NCI-H345 treated with DMSO at 0.1 percent for 48 hours (cell line): Measurements from ENCODE around the gene C5orf58.
A peak's percentile ranks its signal among the peaks of the same experiment; 100 is the strongest.

Experiments used
- DNase-seq: peaks from one replicate; lab custom pipeline; 2025; ENCODE audit not compliant: unreplicated experiment; lab: John Stamatoyannopoulos, UW

Gene C5orf58

DNA sequence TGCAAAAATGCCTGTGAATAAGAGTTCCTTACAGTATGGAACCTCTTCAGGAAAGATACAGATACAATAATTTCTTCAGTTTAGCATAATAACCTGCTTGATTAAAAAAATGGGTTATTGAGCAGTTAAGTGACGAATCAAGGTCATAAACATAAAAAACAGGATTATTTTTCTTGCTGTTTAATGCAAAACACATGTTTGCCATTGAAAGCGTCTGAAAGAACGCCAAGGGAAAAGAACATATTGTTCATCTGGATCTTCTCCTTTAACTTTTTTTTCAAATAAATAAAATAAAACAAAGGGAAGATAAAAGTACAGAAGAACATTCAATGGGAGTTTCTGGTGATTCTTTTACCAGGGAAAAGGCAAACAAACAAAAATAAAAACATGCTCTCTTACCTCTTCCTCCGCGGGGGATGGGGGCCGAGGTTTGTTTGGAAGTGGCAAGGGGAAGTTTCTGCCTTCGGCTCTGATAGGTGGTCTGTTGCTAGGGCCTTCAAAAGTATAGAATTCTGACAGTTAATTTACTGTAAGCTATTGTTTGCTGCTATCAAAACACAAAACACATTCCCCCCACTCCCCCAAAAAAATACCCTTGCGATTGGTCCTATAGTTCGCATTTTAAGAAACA, 20.1 kb downstream of the C5orf58 start:
- no peak for DNase-seq

DNA sequence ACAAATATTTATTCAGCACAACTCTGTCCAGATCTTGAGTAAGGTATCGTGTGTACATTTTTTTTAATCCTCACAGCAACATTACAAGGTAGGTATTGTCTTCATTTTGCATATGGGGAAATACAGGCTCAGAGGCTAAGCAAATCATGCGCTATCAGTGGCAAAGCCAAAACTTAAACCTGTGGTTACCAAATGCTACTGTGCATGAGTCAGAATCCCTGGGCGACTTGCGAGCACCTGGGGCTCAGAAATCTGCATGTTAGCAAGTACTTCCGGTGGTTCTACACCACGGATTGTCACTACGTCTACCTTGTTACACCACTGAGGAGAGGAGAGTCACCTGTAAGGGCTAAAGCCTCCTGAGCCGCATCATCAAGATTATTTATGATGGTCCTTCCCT, 21.3 kb downstream of the C5orf58 start:
- no peak for DNase-seq

DNA sequence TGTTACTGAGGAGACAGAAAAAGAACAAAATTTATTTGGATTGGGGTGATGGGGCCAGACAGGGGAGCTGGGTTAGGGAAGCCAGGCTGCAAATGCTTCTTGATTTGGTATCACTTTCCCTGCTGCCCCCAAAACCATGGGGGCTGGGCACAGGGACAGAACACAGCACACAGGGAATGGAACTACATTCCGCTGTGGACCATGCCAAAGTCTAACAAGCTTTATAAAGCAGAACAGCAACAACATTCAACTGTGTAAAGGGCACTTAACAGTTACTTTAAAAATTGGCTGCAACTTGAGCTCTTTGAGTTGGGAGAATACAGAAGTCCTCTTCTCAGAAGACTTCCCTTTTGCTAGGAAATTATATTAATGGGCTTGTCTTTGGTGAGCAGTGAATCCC, 23.8 kb downstream of the C5orf58 start:
- DNase-seq = no peak

DNA sequence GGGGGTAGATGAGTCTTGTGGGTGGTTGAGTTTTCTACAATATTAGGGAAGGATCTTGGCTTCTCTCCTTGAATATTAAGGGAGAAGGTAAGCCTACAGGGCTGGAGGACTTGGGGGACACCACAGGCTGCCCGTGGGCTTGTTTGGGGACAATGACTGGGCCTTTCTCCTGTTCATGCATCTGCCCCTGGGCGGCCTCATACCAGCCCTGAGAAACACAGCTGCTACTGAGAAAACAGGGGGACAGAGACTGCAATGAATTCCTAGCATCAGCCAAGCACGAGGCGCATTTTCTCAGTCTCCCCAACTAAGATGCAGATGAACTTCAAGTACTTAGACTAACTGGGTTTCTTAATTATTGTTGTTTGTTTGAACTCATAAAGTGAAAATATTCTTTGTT, 24.6 kb downstream of the C5orf58 start:
- DNase-seq = no peak

DNA sequence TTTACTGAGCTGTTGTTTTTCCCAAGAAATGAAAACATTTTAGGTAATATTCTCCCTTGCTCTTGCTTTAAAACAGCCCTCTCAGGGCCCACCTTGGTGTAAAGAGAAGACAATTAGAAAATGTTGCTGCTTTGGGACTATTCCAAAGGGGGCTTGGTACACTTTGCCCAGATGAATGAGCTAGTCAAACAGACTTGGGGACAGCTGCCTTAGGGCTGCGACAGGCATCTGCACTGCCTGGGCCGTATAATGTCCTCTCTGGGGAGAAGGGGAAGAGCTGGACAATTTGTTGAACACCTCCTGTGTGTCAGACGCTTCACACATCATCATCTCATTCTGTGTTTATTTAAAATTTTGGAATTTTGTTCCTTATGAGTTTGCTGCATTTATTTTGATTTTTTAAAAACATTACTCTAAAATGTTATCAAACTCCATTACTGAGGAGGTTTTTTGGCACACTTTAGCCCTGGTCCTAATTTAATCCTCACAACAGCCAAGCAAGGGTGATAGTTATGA, 28.8 kb downstream of the C5orf58 start:
- no peak for DNase-seq

DNA sequence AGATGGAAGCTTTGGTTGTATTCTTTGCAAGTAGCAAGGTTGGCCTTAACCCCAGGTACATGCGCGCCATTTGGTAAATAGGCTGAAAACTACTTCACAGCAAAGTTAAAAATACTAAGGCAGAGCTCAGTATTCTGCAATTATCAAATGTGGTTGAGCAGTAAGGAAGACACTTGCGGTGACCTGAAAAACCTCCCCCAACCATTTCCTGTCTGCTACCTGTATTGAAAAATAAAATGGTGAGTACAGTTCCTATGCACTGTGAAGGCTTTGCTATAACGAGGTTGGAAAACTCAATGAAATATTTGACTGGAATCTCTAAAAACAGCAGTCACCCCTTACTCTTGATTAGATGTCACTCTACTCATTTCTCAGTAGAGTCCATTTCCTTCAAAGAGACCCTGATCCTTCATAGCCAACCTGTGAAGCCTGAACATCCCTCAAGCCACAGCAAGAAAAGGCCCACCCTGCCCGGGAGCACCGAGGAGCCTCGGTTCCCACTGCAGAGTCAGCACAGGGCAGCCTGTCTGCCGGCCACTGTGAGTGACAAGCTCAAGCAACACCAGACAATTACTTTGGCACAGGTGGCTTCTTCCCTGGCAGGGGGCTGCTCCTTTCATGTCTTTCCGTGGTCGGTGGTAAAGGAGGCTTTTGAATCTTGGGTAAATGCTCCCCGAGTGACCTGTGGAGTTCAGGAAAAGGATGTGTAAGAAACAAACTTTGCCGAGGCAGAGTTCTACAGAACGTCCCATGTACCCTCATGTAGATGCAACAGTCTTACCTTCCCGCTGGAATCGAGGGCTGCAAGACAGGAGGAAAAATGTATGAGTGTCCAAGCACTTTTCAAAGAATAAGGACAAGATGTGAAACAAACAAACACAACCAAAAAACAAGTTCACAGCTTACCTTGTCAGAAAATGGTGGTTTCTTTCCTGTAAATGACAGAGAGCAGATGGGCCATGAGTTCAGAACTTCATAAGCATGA, 29.6 kb downstream of the C5orf58 start:
- DNase-seq = no peak

DNA sequence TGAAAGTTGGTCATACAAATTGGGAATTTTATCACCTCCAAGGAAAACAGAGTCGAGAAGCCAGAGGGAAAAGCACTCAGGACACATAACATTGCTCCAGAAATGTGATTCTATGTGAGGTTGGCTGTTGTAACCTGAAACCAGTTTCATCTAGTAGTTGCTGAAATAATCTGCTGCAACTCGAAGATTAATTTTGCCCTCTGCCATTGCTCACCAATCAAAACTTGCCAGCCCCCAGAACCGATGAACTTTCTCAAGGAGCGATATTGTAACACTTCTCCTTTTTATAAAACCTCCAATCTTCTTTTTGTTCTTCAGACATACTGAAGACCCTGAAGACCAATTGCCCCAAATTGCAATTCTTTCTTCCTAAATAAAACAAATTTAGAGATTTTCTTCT, 31.1 kb downstream of the C5orf58 start:
- no peak for DNase-seq

DNA sequence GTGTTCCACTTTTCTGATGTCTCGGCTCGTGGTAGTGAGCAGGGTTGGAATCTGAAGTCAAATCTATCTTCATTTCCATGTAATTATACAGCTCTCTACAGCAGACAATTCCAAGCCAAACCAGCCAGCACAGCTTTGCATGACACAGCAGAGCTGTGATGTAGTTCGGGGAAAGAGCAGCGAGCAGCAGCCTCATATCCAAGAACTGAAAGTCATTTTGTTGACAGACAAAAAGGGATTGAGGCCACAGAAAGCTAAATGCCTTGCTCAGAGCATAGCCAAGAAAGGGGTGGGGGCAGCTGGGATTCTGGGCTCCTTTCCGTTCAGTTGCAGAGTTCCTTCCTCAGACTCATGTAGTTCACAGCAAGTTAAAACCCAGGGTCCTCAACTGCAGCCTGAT, 32.7 kb downstream of the C5orf58 start:
- no peak for DNase-seq

DNA sequence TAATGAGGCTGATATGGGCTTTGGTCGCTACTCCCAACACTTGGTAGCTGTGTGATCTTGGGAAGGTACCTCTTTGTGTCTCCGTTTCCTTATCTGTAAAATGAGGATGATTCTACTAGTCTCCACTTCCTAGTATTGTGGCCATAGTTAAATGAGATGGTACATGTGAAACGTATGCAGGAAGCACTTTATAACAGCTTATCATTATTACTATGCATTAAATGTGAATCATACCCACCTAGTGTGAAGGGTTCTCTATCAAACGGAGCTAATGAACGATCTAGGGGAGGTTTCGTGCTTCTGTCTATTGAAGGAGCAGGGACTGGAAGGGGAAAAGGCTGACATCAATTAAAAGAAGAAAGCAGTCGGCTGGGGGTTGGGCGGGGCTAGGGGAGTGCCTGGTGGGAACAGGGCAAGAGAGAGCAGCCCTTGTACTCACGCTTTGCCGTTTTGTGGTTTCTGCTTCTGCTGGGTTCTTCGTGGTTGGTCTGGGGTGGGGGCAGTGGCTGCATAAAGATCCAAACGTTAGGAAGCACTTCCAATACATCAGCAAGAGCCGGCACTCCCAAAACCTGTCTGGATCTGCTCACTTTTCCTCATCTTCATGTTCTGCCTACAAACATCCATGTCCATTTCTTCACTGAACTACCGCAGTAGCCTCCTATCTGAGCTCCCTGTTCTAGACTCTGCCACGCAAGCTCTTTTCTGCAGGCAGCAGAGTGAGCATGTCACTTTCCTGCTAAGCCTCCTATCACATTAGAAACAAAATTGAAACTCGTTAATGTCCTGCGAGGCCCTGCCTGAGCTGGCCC, 34.0 kb downstream of the C5orf58 start:
- DNase-seq = no peak

DNA sequence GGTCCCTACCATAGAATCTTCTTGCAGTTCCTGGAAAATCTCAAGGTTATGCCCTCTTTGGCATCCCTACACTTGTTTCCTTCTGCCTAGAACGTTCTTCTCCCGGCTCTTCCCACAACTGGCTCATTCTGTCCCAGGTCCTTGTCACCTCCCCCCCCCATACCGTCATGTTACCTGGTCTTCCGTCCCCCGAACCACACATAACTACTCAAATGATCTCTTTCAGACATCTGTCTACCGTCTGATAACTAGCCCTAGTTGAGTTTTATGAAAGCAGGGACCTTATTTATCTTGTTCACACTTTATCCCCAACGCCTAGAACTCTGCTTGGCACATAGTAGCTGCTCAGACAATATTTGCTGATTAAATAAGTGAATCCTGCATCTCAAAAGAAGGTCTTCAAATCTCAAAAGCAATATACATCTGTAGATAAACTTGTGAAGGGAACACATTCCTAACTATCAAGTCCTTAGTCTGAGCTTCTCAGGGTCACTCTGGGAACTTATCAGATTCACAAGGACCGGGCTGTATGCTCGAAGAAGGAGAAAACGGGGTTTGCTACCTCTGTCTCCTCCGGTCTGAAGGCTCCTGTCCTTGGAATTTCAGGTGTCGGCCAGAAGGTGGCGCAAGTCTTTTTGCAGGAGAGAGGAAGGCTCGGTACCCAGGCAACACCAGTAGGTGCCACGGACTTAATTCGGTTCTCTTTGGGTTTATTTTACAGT, 34.8 kb downstream of the C5orf58 start:
- peak; percentile 56 for DNase-seq

DNA sequence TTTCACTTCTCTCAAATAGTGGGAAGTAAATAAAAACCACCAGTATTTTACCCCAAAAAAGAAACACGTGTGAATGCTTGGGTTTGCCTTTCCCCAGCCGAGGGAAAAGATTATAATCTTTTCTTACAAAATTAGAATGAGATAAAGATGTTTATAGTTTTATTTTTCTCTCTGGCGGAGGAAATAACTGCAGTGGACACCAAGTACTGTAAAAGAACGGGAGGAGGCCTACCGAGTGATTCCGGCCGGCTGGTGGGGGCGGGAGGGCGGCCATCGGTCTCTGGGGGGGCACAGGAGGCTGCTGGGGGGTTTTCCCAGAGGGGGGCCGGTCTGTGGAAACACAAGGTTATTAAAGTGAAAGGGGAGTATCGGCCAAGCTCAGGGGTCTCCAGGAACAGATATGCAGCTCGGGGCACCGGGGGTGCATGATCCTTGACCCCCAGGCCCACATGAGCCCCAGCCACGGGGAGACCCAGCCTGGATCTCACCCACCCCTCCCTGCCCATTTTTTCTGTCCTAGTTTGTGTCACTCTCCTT, 35.4 kb downstream of the C5orf58 start:
- no peak for DNase-seq

DNA sequence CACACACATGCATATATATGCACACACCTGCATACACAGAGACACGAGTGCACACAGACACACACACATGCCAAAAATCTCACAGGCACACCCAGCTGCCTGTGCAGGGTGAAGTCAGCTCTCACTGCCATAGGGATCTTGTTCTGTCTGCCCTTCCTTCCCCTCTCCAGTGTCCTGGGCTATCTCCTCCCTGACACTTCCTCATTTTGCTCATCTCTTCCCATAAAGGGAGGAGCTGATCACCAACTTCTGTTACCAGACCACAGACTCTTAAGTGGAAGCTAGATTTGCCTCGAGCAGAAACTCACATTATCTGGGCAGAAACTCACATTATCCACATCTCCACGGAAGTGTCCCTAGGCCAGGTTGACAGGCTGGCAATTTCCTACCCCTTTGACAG, 36.1 kb downstream of the C5orf58 start:
- DNase-seq = no peak

DNA sequence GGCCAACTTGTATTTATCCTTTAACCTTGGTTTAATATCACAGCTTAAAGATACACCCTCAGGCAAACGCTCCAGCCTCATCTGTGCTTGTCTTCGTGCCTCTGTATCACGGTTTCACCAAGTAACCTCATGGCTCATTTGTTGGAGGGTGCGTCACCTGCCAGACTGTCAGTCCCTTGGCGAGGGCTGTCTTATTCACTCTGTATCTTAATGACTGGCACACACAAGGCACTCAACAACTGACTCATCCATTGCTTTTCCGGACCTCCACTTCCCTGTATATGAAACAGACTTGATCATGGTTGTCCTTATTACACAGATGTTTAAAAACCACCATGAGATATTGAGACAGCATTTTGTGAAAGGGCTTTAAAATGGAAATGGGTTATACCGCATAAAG, 36.8 kb downstream of the C5orf58 start:
- DNase-seq = no peak

DNA sequence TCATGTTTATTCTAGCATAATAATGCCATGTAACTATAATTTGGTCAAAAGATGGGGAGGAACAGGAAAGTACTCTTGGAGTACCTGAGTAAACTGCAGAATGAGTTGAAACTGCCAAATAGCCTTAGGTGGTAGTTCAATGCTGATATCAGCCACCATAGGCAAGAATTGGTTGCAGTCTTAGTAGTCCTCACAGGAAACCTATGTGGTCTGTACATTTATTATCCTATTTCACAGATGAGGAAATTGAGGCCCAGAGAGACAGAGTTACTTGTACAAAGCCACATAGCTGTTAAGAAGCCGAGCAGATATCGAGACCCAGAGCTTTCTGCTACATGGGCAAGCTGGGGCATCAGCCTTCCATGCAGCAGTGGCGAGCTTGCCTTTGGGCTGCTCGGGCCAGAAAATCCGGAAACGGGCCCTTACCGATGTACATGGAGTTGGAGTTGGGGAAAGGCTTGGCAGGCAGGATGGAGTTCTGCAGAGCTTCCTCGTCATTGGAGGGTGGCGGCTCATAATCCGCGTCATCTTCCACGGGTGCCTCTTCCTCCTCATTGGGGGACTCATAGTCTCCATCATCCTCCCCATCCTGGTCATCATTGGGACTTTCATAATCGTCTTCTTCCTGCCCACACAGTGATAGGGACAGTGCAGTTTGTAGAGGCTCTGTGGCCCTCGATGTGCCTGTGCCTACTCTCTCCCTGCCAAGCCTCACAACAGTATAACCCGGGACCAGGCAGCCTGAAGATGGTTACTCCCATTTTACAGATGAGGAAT, 37.7 kb downstream of the C5orf58 start:
- no peak for DNase-seq

DNA sequence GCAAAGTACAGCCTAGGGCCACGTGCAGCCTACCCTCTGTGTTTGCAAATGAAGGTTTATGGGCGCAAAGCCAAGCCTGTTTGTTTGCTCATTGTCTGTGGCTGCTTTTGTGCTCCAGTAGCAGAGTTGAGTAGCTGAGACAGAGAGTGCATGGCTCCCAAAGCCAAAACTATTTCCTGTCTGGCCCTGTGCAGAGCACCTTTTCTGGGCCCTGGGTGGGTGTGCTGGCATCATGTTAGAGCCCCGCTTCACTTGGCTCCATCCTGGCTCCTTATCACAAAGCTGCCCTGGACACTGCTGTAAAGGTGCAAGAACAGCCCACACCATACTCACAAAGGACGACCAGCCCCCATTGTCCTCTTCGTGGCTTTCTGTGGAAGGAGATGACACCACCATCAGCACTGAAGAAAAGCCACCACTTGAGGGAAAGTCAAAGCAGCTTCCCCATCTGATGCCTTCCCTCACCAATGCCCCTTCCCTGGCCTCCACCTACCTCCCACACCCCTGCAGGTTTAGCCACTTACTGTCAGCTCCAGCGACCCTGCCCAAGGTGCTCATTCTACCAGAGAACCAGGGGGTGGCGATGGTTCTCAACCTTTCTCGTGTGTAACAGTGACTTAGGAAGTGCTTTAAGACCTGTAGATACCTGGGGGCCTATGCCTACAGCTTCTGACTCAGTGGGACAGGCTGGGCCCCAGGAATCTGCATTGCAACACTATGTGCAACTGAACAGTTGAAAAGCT, 41.4 kb downstream of the C5orf58 start:
- DNase-seq = peak; percentile 96

DNA sequence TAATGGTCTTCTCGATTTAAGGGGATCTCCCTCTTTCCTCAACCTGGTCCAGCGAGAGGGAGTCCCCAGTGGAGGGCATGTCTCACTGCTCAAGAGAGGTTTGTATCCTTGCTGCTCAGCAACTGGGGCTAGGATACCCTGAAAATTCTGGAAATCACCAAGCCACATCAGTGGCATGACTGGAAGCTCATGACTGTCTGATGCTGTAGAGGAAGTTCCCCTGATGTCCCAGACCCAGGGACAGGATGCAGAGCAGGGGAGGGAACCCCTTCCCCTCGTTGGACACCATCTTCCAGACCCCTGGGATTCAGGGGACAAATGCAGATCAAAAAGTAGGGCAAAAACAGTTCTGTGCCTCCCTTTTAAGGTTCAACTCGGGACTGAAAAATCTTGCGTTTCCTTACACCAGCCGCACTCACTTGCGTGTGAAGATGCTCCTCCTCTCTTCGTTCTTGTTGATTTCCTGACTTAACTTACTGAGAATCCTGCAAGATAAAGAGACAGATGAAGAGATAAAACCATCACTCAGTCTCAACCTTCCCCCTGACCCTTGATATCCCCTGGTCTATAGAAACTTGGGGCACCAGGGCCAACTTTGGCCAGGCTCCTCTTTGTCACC, 42.7 kb downstream of the C5orf58 start:
- DNase-seq = no peak

DNA sequence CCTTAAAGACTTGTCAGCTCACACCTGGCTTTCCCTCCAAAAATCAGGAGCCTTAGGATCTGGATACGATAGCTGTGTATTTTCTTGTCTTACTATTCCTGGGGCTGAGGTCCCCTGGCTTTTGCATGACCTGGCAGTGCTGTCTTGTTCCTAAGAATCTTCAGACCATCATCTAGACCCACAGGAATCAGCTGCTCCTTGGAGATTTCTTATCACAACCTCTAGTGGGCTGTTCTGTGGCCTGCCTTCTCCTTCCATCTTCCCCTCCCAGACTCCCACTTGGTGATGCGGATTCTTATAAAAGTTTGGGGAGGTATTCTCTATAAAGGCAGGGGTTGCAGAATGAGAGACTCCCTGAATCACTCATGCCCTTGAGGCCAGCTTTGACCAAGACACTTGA, 43.4 kb downstream of the C5orf58 start:
- DNase-seq = no peak

DNA sequence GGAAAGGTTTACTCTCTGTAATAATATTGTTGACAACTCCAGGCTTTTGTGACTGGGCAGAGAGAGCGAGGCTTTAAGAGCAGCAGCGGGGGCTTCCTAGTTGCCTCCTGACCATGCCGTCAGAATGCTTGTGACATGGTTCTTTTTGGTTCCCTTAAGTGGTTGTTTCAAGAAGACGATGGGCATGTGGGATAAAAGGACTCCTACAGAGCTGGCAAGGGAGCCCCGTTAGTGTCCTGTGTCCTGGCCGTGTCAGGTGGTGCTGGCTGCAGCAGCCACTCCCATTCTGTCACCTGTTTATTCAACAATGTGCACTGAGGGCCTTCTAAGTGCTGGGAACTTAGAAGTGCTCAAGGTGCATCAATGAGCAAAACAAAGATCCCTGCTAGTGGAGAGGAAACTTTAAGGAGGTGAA, 45.1 kb downstream of the C5orf58 start:
- no peak for DNase-seq
